DND-41 (cell line): ENCODE results near the gene LYST.

Source experiments
- EZH2 ChIP-seq: IDR thresholded peaks from 3 replicates; pipeline ENCODE4 v1.6.1; 2012; ENCODE audit warnings: borderline replicate concordance, low read depth, mild to moderate bottlenecking, moderate library complexity, low read length, inconsistent platforms; ENCODE audit not compliant: severe bottlenecking
- TF ChIP-seq, protein P1 (sequence below): IDR thresholded peaks from 2 replicates; pipeline ENCODE4 v1.5.1; 2012; ENCODE audit warnings: borderline replicate concordance, low read length, moderate library complexity, mild to moderate bottlenecking; ENCODE audit not compliant: poor library complexity, severe bottlenecking; ENCODE audit errors: extremely low read depth

GRCh38 chr1:235709018-235709417, 157.7 kb downstream of the LYST start:
- TF ChIP-seq EZH2: no peak
- TF ChIP-seq, protein P1, sequence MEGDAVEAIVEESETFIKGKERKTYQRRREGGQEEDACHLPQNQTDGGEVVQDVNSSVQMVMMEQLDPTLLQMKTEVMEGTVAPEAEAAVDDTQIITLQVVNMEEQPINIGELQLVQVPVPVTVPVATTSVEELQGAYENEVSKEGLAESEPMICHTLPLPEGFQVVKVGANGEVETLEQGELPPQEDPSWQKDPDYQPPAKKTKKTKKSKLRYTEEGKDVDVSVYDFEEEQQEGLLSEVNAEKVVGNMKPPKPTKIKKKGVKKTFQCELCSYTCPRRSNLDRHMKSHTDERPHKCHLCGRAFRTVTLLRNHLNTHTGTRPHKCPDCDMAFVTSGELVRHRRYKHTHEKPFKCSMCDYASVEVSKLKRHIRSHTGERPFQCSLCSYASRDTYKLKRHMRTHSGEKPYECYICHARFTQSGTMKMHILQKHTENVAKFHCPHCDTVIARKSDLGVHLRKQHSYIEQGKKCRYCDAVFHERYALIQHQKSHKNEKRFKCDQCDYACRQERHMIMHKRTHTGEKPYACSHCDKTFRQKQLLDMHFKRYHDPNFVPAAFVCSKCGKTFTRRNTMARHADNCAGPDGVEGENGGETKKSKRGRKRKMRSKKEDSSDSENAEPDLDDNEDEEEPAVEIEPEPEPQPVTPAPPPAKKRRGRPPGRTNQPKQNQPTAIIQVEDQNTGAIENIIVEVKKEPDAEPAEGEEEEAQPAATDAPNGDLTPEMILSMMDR: no peak
